Inferior parietal cortex (tissue), 1 donor: ENCODE measurements around the gene FAM227B.
"Not testable (repeated sequence)": the region's sequence is repeated elsewhere in the genome, so short reads cannot be mapped to it uniquely, and the experiment has no call there.

Experiments used
- DNase-seq: peaks from one replicate; pipeline ENCODE4 v3.0.0-alpha.2; 2016; ENCODE audit errors: extremely low spot score

Gene FAM227B

DNA sequence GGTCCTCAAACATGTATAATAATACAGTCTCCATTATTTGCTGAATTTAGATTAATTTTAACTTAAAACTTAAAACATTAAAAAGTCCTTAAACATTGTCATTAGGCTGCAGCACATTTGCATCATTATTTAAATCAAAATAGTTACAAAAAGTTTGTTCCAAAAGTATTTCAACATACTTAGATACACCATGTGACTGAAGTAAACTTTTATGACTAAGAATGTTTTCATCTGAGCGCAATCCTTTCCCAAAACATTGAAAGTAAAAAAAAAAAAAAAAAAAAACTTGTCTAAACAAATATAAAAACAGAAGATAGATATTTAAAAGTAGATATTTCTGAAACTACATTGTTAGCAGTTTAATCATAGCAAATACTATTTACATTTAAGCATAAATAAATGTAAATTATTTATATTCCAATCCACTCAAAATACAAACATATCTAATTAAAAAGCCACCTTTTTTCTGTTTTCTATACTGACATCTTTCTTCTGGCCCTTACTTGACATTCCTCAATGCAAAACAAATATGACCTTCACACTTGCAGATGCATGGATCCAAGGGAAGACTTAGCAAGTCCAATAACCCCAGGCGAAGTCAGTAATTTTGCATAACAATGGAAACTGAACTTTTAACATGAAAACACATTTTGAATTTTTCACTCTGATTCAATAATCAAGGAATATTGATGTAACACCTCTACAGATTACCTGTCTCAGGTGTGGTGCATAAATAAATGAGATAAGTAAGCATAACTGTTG lies 10.3 kb downstream of the FAM227B start:
- DNase-seq: no peak

DNA sequence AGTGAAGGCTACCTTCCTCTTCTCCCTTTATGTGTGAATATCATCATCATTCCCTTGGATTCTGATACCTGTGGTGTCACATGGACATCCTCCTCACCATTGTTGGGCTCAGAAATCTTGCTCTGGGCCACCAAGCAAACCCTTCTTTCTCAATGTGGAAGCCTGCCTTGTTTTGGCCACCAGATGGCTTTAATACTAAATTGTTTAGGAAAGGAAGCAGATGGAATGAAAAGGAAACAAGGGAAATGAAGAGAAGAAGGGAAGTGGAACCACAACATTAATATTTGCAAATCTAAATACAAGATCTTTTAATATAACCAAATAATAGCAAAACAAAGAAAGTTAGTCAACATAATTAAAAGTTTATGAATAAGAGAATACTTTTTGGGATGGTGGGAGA lies 14.0 kb downstream of the FAM227B start:
- no peak for DNase-seq

DNA sequence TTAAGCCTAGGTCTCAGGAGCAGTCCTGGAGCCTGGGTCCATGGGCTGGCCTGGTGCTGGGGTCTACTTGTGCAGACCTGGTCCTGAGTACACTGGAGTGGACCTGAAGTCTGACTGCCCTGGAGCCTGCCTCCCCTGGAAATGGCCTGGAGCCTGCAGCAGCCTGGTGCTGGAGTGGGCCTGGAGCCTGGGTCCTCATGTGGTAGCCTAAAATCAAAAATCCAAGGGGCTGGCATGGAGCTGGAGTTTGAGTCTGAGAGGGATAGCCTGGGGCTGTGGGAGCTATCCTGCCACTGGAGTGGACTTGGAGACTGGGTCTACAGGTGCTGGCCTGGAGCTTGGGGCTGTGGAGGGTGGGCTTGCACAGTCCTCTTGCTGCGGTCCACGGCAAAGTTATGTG lies 15.0 kb downstream of the FAM227B start:
- DNase-seq: no peak

DNA sequence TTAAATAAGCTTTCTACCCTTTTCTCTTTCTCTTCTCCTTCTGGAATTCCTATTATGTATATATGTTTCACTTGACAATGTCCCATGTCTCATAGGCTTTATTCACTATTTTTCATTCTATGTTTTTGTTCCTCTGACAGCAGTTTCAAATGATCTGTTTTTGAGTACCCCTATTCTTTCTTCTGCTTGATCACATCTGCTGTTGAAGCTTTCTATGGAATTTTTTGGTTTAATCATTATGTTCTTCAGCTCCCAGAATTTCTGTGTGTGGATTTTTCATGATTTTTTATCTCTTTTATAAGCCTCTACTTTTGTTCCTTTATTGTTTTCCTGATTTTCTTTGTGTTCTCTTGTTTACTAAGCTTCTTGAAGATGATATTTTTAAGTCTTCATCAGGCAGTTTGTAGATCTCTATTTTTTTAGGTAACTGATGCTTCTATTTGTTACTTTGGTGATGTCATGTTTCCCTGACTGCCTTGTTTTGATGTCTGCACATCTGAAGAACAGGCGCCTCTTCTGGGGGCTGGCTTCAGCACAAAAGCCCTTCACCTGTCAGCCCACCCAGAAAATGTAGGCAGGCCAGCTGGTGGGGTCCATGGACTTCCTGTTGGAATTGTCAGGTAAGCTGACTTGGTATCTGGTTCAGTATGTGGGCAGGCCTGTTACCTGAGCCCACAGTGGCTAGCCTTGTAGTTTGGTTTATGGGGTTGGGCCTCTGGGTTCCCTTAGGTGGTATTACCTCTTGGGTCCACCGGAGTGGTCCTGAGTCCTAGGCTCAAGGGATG lies 15.8 kb downstream of the FAM227B start:
- DNase-seq: no peak

DNA sequence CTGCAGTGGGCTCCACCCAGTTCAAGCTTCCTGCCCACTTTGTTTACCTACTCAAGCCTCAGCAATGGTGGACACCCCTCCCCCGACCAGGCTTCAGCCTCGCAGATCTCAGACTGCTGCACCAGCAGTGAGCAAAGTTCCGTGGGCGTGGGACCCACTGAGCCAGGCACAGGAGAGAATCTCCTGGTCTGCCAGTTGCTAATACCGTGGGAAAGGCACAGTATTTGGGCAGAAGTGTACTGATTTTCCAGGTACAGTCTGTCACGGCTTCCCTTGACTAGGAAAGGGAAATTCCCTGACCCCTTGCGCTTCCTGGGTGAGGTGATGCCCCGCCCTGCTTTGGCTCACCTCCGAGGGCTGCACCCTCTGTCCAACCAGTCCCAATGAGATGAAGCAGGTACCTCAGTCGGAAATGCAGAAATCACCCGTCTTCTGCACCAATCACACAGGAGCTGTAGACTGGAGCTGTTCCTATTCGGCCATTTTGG lies 27.7 kb downstream of the FAM227B start:
- DNase-seq: not testable (repeated sequence)

GRCh38 chr15:49589030-49589429 lies 31.6 kb downstream of the FAM227B start:
- no peak for DNase-seq

GRCh38 chr15:49573421-49573820 lies 47.2 kb downstream of the FAM227B start:
- DNase-seq: no peak

GRCh38 chr15:49570672-49571071 lies 49.9 kb downstream of the FAM227B start:
- DNase-seq: no peak

- no peak for DNase-seq
Observed at GRCh38 chr15:49570174-49570573, 50.4 kb downstream of the FAM227B start.

DNA sequence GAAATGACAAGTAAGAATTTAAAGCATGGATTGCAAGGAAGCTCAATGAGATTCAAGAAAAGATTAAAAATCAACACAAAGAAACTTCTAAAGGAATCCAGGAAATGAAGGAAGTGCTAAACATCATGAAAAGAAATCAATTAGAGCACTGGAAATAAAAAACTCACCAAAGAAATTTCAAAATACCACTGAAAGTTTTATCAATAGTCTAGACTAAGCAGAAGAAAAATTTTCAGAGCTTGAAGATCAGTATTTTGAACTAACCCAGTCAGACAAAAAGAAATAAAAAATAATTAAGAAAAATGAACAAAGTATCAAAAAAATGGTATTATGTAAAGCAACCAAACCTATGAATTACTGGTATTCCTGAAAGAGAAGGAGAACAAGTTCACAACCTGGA lies 60.6 kb downstream of the FAM227B start:
- no peak for DNase-seq

GRCh38 chr15:49558929-49559328 lies 61.7 kb downstream of the FAM227B start:
- no peak for DNase-seq

GRCh38 chr15:49556437-49556836 lies 64.2 kb downstream of the FAM227B start:
- no peak for DNase-seq

GRCh38 chr15:49550342-49550741 lies 70.3 kb downstream of the FAM227B start:
- DNase-seq: not testable (repeated sequence)

DNA sequence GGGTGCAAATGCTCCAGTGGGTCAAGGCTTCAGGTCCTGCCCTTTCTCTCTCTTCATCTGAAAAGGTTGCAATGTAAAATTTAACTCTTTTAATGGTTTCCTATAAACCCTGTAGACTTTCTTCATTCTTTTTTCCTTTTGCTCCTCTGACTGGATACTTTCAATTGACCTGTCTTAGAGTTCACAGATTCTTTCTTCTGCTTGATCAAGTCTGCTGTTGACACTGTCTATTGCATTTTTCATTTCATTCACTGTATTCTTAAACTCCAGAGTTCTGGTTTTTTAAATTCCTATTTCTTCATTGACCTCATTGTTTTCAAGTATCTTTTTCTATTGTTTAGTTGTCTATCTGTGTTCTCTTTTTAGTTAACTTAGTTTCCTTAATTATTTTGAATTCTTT lies 82.1 kb downstream of the FAM227B start:
- DNase-seq: no peak

DNA sequence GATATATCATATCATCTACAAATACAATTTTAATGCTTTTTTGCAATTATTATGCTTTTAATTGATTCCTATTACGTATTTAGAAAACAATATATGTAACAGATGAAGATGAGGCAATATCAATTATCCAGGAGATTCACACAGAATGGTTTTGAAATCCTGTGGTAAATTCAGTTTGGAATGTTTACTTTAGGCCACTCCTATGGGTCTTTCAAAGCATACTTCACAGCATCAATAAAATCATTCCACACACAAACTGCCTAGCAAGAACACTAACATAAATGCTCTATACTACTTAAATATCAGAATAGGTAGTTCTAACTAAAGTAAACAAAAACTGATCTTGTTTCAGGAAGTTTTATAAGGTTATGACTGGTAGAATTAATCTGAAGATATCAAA lies 90.5 kb downstream of the FAM227B start:
- DNase-seq: no peak

GRCh38 chr15:49528289-49528688 lies 92.3 kb downstream of the FAM227B start:
- no peak for DNase-seq

DNA sequence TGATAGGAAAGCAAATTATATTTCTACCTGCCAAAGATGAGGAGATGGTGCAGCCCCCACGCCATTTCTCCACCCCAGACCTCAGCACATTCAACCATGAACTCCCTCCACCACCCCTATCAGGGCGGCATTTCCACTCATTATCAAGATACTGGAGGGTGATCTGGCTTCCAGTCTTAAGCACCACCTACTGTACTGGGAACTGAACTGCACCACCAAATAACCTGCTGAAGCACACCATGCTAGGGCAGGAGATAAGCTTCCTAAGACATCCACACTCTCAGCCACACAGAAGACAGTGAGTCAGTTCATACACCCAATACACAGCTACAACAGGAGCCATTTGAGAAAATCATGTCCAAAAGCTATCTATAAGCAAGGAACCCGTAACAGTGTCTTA lies 98.8 kb downstream of the FAM227B start:
- DNase-seq: no peak

DNA sequence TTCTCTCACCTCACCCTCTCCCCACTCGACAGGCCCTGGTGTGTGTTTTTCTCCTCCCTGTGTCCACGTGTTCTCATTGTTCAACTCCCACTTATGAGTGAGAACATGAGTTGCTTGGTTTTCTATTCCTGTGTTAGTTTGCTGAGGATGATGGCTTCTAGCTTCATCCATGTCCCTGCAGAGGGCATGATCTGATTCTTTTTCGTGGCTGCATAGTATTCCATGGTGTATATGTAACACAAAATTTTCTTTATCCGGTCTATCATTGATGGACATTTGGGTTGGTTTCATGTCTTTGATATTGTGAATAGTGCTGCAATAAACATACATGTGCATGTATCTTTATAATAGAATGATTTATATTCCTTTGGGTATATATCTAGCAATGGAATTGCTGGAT lies 107.9 kb downstream of the FAM227B start:
- DNase-seq: not testable (repeated sequence)

GRCh38 chr15:49507261-49507660 lies 113.4 kb downstream of the FAM227B start:
- no peak for DNase-seq

- no peak for DNase-seq
Observed at GRCh38 chr15:49506341-49506740, 114.3 kb downstream of the FAM227B start.

DNA sequence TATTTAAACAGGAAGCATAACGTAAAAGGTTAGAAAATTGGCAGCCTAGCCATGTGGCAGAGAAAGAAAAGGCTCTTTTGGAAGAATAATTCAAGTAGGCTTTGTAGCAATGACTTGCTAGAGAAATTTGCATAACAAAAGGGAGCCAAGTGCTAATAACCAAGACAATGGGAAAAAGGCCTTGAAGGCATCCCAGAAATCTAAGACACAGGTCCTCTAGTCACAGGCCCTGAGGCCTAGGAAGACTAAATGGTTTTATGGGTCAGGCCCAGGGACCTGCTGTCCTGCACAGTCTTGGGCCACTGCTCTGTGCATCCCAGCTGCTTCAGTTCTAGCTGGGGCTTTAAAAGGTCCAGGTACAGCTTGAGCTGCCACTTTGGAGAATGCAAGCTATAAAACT lies 119.0 kb downstream of the FAM227B start:
- no peak for DNase-seq

GRCh38 chr15:49495993-49496753 lies 124.4 kb downstream of the FAM227B start:
- no peak for DNase-seq
